ENCODE measurements around the gene MKRN2.
"Not testable (repeated sequence)": the region's sequence is repeated elsewhere in the genome, so short reads cannot be mapped to it uniquely, and the experiment has no call there.

The MKRN2 gene

DNA sequence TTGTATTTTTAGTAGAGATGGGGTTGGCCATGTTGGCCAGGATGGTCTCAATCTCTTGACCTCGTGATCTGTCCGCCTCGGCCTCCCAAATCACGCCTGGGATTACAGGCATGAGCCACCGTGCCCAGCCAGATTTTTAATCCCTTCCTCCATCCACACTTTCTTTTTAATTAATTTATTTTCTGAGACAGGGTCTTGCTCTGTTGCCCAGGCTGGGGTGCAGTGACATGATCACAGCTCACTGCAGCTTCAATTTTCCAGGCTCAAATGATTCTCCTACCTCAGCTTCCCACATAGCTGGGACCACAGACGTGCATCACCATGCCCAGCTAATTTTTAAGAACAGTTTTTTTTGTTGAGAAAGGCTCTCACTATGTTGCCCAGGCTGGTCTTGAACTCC lies 63.4 kb downstream of the MKRN2 start:
- Histone ChIP-seq H3K9ac (ENCODE audit: low read depth, low read length) (no peak overlapping the region), H3K4me1 (ENCODE audit: insufficient read depth, low read length) (no peaks in the 10 kb centered on the region), H3K36me3 (ENCODE audit: insufficient read depth, low read depth, low read length) (peaks cover 30% of the 10 kb centered on the region), H3K27ac (ENCODE audit: low read length) (no peak overlapping the region), H3K9me3 (ENCODE audit: insufficient read depth, low read depth, low read length) (no peaks in the 10 kb centered on the region), H3K27me3 (ENCODE audit: insufficient read depth, low read length) (no peaks in the 10 kb centered on the region), H3K4me3 (ENCODE audit: low read length) (no peak overlapping the region)

DNA sequence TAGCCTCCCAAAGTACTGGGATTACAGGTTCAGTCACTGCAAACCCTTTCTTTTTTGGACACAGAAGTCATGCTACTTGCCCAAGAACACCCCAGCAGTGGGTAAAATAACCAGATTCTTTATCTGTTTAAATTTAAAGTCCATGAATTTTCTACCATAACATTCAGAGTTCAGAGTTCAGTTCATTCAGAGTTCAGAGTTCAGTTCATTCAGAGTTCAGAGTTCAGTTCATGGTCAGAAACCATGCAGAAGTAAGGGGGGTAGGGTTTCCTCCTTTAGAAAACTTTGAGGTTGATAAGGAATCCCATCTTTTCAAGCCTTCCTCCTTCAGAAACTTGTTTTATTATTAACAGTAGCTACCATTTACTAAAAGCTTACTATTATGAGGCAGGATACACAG lies 63.8 kb downstream of the MKRN2 start:
- Histone ChIP-seq H3K27ac (ENCODE audit: low read length) (no peak overlapping the region), H3K9ac (ENCODE audit: low read depth, low read length) (no peak overlapping the region), H3K9me3 (ENCODE audit: insufficient read depth, low read depth, low read length) (no peaks in the 10 kb centered on the region), H3K36me3 (ENCODE audit: insufficient read depth, low read depth, low read length) (peaks cover 27% of the 10 kb centered on the region), H3K4me1 (ENCODE audit: insufficient read depth, low read length) (no peaks in the 10 kb centered on the region), H3K4me3 (ENCODE audit: low read length) (no peak overlapping the region), H3K27me3 (ENCODE audit: insufficient read depth, low read length) (no peaks in the 10 kb centered on the region)

DNA sequence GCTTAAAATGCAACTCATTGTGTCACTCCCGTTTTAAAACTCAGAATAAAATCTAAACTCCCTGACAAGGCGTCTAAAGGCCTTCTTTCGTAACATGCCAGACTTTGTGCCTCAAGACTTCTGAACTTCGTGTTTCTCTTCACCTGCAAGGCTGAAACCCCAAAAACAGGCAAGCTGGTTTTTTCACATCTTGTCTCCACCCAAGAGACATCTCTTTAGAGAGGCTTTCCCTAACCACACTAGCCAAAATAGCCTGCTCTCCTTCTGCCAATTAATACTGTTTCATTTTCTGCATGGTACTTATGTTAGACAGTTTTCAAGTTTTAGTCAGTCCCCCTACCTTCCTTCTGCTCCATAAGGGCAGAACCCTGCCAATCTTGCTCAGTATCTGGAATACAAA lies 65.4 kb downstream of the MKRN2 start:
- no peaks in the 10 kb centered on the region for H3K4me1 ChIP-seq (ENCODE audit: insufficient read depth, low read length)
- H3K4me3 ChIP-seq (ENCODE audit: low read length) = no peak overlapping the region
- H3K27ac ChIP-seq (ENCODE audit: low read length) = no peak overlapping the region
- no peaks in the 10 kb centered on the region for H3K27me3 ChIP-seq (ENCODE audit: insufficient read depth, low read length)
- no peaks in the 10 kb centered on the region for H3K9me3 ChIP-seq (ENCODE audit: insufficient read depth, low read depth, low read length)
- H3K9ac ChIP-seq (ENCODE audit: low read depth, low read length) = no peak overlapping the region
- peaks cover 12% of the 10 kb centered on the region for H3K36me3 ChIP-seq (ENCODE audit: insufficient read depth, low read depth, low read length)

DNA sequence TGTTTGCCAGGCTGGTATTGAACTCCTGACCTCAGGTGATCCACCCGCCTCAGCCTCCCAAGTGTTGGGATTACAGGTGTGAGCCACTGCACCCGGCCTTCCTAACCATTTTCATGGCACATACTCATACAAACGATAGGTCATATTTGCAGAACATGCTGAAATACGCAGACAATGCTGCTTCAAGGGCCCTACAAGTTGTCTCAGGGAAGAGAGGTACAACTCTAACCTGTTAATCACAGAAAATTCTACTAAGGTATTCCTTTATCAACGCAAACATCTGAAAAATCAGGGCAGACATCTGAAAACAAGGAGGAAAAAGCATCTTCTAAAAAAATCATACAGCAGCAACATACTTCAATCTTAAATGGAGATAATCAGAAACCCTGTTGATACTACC lies 67.2 kb downstream of the MKRN2 start:
- Histone ChIP-seq H3K4me1 (ENCODE audit: insufficient read depth, low read length) (no peaks in the 10 kb centered on the region), H3K27me3 (ENCODE audit: insufficient read depth, low read length) (no peaks in the 10 kb centered on the region), H3K9ac (ENCODE audit: low read depth, low read length) (no peak overlapping the region), H3K27ac (ENCODE audit: low read length) (no peak overlapping the region), H3K36me3 (ENCODE audit: insufficient read depth, low read depth, low read length) (no peaks in the 10 kb centered on the region), H3K9me3 (ENCODE audit: insufficient read depth, low read depth, low read length) (no peaks in the 10 kb centered on the region), H3K4me3 (ENCODE audit: low read length) (no peak overlapping the region)

DNA sequence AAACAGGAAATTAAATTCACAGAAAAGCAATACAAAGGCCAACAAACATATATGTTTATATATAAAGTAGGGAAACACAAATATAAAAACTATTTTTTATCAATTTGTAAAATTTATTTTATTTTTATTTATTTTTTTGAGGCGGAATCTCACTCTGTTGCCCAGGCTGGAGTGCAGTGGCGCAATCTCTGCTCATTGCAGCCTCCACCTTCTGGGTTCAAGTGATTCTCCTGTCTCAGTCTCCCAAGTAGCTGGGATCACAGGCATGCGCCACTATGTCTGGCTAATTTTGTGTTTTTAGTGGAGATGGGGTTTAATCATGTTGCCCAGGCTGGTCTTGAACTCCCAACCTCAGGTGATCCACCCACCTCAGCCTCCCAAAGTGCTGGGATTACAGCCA lies 68.1 kb downstream of the MKRN2 start:
- H3K4me3 ChIP-seq (ENCODE audit: low read length); H3K27me3 ChIP-seq (ENCODE audit: insufficient read depth, low read length); H3K36me3 ChIP-seq (ENCODE audit: insufficient read depth, low read depth, low read length); H3K9me3 ChIP-seq (ENCODE audit: insufficient read depth, low read depth, low read length); H3K9ac ChIP-seq (ENCODE audit: low read depth, low read length); H3K4me1 ChIP-seq (ENCODE audit: insufficient read depth, low read length); H3K27ac ChIP-seq (ENCODE audit: low read length): not testable (repeated sequence)

DNA sequence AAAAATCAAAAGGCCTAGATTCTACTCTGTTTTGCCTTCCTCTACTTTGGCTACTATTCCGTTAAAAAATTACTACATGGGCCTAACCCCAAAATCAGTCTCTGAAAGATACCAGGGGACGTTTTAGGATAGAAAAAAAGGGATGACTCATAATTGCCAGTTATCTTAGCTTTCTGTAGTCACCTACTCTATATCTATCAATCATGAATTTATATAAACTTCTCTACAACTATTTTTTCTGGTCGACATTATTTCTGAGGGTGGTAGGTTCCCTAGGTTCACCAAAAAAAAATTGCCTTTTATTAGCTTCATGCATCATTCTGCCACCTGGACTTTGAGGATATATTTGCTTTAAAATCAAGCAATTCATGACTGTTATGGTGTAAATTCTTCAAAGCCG lies 70.5 kb downstream of the MKRN2 start:
- Histone ChIP-seq H3K9me3 (ENCODE audit: insufficient read depth, low read depth, low read length) (no peaks in the 10 kb centered on the region), H3K4me3 (ENCODE audit: low read length) (no peak overlapping the region), H3K9ac (ENCODE audit: low read depth, low read length) (no peak overlapping the region), H3K27ac (ENCODE audit: low read length) (no peak overlapping the region), H3K4me1 (ENCODE audit: insufficient read depth, low read length) (peaks cover 9% of the 10 kb centered on the region), H3K27me3 (ENCODE audit: insufficient read depth, low read length) (no peaks in the 10 kb centered on the region), H3K36me3 (ENCODE audit: insufficient read depth, low read depth, low read length) (no peaks in the 10 kb centered on the region)

DNA sequence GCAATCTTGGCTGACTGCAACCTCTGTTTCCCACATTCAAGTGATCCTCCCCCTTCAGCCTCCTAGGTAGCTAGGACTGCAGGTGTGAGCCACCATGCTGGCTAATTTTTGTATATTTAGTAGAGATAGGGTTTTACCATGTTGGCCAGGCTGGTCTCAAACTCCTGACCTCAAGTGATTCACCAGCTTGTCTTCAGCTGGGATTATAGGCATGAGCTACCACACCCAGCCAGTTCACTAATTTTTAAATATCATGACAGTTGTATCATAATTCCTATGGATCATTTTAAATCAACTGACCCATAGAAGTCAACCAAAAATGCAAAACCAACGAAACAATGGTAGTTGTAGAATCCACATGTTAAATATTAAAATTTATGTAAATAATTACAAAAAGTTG lies 71.9 kb downstream of the MKRN2 start:
- H3K4me1 ChIP-seq (ENCODE audit: insufficient read depth, low read length) = peaks cover 9% of the 10 kb centered on the region
- H3K4me3 ChIP-seq (ENCODE audit: low read length) = no peak overlapping the region
- H3K27me3 ChIP-seq (ENCODE audit: insufficient read depth, low read length) = no peaks in the 10 kb centered on the region
- H3K9ac ChIP-seq (ENCODE audit: low read depth, low read length) = no peak overlapping the region
- H3K36me3 ChIP-seq (ENCODE audit: insufficient read depth, low read depth, low read length) = no peaks in the 10 kb centered on the region
- no peak overlapping the region for H3K27ac ChIP-seq (ENCODE audit: low read length)
- no peaks in the 10 kb centered on the region for H3K9me3 ChIP-seq (ENCODE audit: insufficient read depth, low read depth, low read length)

DNA sequence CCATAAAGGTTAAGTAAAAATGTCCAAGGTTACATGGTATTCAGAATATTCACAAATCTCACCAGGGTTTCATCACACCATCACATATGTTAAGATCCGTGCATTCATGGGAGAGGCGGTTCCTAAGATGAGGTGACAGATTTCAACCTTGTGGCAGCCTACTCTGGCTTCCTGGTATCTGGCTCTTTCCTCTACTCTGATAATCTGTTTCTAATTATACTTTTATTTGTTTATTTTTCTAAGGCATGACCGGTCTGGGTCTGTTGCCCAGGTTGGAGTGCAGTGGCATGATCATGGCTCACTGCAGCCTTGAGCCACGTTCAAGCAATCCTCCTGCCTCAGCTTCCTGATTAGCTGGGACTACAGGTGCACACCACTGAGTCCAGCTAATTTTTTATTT lies 72.7 kb downstream of the MKRN2 start:
- no peak overlapping the region for H3K9ac ChIP-seq (ENCODE audit: low read depth, low read length)
- H3K9me3 ChIP-seq (ENCODE audit: insufficient read depth, low read depth, low read length) = no peaks in the 10 kb centered on the region
- no peaks in the 10 kb centered on the region for H3K36me3 ChIP-seq (ENCODE audit: insufficient read depth, low read depth, low read length)
- no peak overlapping the region for H3K27ac ChIP-seq (ENCODE audit: low read length)
- no peaks in the 10 kb centered on the region for H3K27me3 ChIP-seq (ENCODE audit: insufficient read depth, low read length)
- no peak overlapping the region for H3K4me3 ChIP-seq (ENCODE audit: low read length)
- H3K4me1 ChIP-seq (ENCODE audit: insufficient read depth, low read length) = peaks cover 9% of the 10 kb centered on the region

DNA sequence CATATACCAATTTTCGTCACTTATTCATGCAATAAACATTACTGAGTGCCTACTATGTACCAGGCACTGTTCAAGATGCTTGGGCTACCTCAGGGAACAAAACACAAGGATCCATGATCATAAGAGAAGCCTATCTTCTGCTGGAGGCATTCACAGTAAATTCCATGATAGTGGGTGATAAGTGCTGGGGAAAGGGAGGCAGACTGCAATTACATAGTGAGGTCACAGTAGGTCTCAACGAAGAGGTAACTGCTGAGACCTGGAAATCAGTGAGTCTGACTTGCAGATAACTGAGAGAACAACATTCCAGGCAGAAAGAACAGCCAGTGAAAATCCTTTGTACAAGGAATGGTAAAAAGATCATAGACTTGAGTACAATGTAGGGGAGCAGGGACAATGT lies 73.4 kb downstream of the MKRN2 start:
- H3K4me1 ChIP-seq (ENCODE audit: insufficient read depth, low read length) = peaks cover 9% of the 10 kb centered on the region
- H3K9ac ChIP-seq (ENCODE audit: low read depth, low read length) = no peak overlapping the region
- H3K27me3 ChIP-seq (ENCODE audit: insufficient read depth, low read length) = no peaks in the 10 kb centered on the region
- H3K36me3 ChIP-seq (ENCODE audit: insufficient read depth, low read depth, low read length) = no peaks in the 10 kb centered on the region
- H3K4me3 ChIP-seq (ENCODE audit: low read length) = no peak overlapping the region
- H3K27ac ChIP-seq (ENCODE audit: low read length) = no peak overlapping the region
- H3K9me3 ChIP-seq (ENCODE audit: insufficient read depth, low read depth, low read length) = no peaks in the 10 kb centered on the region

DNA sequence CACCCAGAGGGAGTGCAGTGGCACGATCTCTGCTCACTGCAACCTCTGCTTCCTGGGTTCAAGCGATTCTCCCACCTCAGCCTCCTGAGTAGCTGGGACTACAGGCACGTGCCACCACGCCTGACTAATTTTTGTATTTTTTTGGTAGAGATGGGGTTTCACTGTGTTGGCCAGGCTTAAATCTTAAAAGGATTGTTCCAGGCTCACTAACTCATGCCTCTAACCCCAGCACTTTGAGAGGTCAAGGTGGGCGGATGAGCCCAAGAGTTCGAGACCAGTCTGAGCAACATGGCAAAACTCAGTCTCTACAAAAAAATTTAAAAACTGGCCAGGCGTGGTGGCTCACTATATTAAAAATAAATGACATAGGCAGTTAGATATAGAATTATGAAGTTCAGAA lies 74.0 kb downstream of the MKRN2 start:
- H3K4me3 ChIP-seq (ENCODE audit: low read length); H3K4me1 ChIP-seq (ENCODE audit: insufficient read depth, low read length); H3K36me3 ChIP-seq (ENCODE audit: insufficient read depth, low read depth, low read length): not testable (repeated sequence)

DNA sequence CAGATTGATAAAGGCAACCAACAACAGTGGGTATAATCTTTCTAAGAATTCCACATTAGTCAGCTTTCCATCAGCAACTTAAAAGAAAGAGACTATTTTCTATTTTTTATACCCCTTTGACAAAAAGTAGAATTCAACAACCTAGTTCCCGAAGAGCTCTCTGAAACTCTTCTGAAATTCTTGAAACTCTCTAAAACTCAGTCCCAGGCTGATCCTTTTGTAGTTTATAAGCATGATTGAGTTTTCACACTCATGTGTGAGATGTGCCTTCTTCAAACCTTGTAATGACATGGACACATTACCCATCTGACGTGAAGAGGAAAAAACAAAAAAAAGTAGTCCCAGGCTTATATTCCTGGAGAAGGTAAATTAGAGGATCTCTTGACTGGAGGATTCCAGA lies 75.6 kb downstream of the MKRN2 start:
- Histone ChIP-seq H3K4me3 (ENCODE audit: low read length) (no peak overlapping the region), H3K9ac (ENCODE audit: low read depth, low read length) (no peak overlapping the region), H3K27ac (ENCODE audit: low read length) (no peak overlapping the region), H3K4me1 (ENCODE audit: insufficient read depth, low read length) (peaks cover 16% of the 10 kb centered on the region), H3K36me3 (ENCODE audit: insufficient read depth, low read depth, low read length) (no peaks in the 10 kb centered on the region), H3K9me3 (ENCODE audit: insufficient read depth, low read depth, low read length) (no peaks in the 10 kb centered on the region), H3K27me3 (ENCODE audit: insufficient read depth, low read length) (no peaks in the 10 kb centered on the region)

More for the DNA sequence above, 74.0 kb downstream of the MKRN2 start:
- not testable (repeated sequence) for H3K9ac ChIP-seq (ENCODE audit: low read depth, low read length); H3K27ac ChIP-seq (ENCODE audit: low read length); H3K9me3 ChIP-seq (ENCODE audit: insufficient read depth, low read depth, low read length); H3K27me3 ChIP-seq (ENCODE audit: insufficient read depth, low read length)

DNA sequence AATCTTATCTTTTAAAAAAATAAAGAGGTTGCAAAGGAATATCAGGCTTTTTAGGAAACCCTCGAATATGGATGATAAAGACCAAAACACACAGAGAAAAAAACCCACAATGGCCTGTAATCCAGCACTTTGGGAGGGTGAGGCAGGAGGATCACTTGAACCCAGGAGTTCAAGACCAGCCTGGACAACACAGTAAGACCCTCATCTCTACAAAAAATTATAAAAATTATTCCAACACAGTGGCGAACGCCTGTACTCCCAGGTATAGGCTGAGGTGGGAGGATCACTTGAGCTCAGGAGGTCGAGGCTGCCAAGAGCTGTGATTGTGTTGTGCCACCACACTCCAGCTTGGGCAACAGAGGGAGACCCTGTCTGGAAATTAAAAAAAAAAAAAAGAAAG lies 76.2 kb downstream of the MKRN2 start:
- no peak overlapping the region for H3K27ac ChIP-seq (ENCODE audit: low read length)
- no peak overlapping the region for H3K9ac ChIP-seq (ENCODE audit: low read depth, low read length)
- no peaks in the 10 kb centered on the region for H3K36me3 ChIP-seq (ENCODE audit: insufficient read depth, low read depth, low read length)
- no peaks in the 10 kb centered on the region for H3K27me3 ChIP-seq (ENCODE audit: insufficient read depth, low read length)
- H3K4me3 ChIP-seq (ENCODE audit: low read length) = no peak overlapping the region
- H3K9me3 ChIP-seq (ENCODE audit: insufficient read depth, low read depth, low read length) = no peaks in the 10 kb centered on the region
- peaks cover 21% of the 10 kb centered on the region for H3K4me1 ChIP-seq (ENCODE audit: insufficient read depth, low read length)

All from iPS-20b (cell line).